BLaER1 (cell line): Measurements from ENCODE around the gene SULT1E1.

Source experiments
- H3K27ac ChIP-seq: shearing (Covaris generic); formaldehyde crosslinking; 2 replicates; pipeline ENCODE4 v1.8.1; 2022
- H3K27me3 ChIP-seq: shearing (Covaris generic); formaldehyde crosslinking; 2 replicates; pipeline ENCODE4 v1.8.1; 2022
- H3K36me3 ChIP-seq: shearing (Covaris generic); formaldehyde crosslinking; 2 replicates; pipeline ENCODE4 v1.8.1; 2022
- H3K4me1 ChIP-seq: shearing (Covaris generic); formaldehyde crosslinking; 2 replicates; pipeline ENCODE4 v1.8.1; 2022
- H3K4me2 ChIP-seq: shearing (Covaris generic); formaldehyde crosslinking; 2 replicates; pipeline ENCODE4 v1.8.1; 2022
- H3K4me3 ChIP-seq: shearing (Covaris generic); formaldehyde crosslinking; 2 replicates; pipeline ENCODE4 v1.8.1; 2022
- H3K9ac ChIP-seq: shearing (Covaris generic); formaldehyde crosslinking; 2 replicates; pipeline ENCODE4 v1.8.1; 2022
- H3K9me3 ChIP-seq: shearing (Covaris generic); formaldehyde crosslinking; 2 replicates; pipeline ENCODE4 v1.8.1; 2022
- H4K20me1 ChIP-seq: shearing (Covaris generic); formaldehyde crosslinking; 2 replicates; pipeline ENCODE4 v1.8.1; 2022
- Cebpa-rat ChIP-seq: shearing (Covaris generic); IDR thresholded peaks from 2 replicates; pipeline ENCODE4 v1.8.1; 2022

SULT1E1 gene

GRCh38 chr4:69816236-69816635 lies 43.7 kb downstream of the SULT1E1 start:
- Histone ChIP-seq H4K20me1 (no peaks in the 10 kb centered on the region), H3K4me3 (no peak overlapping the region), H3K27me3 (no peaks in the 10 kb centered on the region), H3K9ac (no peak overlapping the region), H3K36me3 (no peaks in the 10 kb centered on the region), H3K4me2 (no peak overlapping the region), H3K27ac (no peak overlapping the region), H3K9me3 (no peaks in the 10 kb centered on the region), H3K4me1 (no peaks in the 10 kb centered on the region)
- TF ChIP-seq Cebpa-rat, result no peak

GRCh38 chr4:69813628-69814027 lies 46.3 kb downstream of the SULT1E1 start:
- Histone ChIP-seq H3K27me3 (no peaks in the 10 kb centered on the region), H3K27ac (no peak overlapping the region), H4K20me1 (no peaks in the 10 kb centered on the region), H3K9me3 (no peaks in the 10 kb centered on the region), H3K36me3 (no peaks in the 10 kb centered on the region), H3K4me1 (no peaks in the 10 kb centered on the region), H3K4me2 (no peak overlapping the region), H3K9ac (no peak overlapping the region), H3K4me3 (no peak overlapping the region)
- no peak for TF ChIP-seq Cebpa-rat

GRCh38 chr4:69811166-69811565 lies 48.8 kb downstream of the SULT1E1 start:
- Histone ChIP-seq H3K4me1 (0 out of 2 replicates have a peak, but pooled peaks cover under 1% of the 10 kb centered on the region), H3K36me3 (no peaks in the 10 kb centered on the region), H3K4me2 (no peak overlapping the region), H3K4me3 (no peak overlapping the region), H3K9me3 (no peaks in the 10 kb centered on the region), H4K20me1 (no peaks in the 10 kb centered on the region), H3K9ac (no peak overlapping the region), H3K27me3 (no peaks in the 10 kb centered on the region), H3K27ac (no peak overlapping the region)
- no peak for TF ChIP-seq Cebpa-rat

- H3K4me3 ChIP-seq, result no peak overlapping the region
- H3K4me2 ChIP-seq, result no peak overlapping the region
- no peaks in the 10 kb centered on the region for H3K4me1 ChIP-seq
- no peak for TF ChIP-seq Cebpa-rat
- H3K27ac ChIP-seq, result no peak overlapping the region
- H3K9me3 ChIP-seq, result no peaks in the 10 kb centered on the region
- H3K36me3 ChIP-seq, result no peaks in the 10 kb centered on the region
- no peaks in the 10 kb centered on the region for H4K20me1 ChIP-seq
- no peaks in the 10 kb centered on the region for H3K27me3 ChIP-seq
- H3K9ac ChIP-seq, result no peak overlapping the region
These were observed 59.3 kb downstream of the SULT1E1 start for GRCh38 chr4:69800599-69800998.

GRCh38 chr4:69799337-69799736 lies 60.6 kb downstream of the SULT1E1 start:
- no peak overlapping the region for H3K27ac ChIP-seq
- no peak for TF ChIP-seq Cebpa-rat

GRCh38 chr4:69793732-69794131 lies 66.2 kb downstream of the SULT1E1 start:
- no peaks in the 10 kb centered on the region for H3K27me3 ChIP-seq
- TF ChIP-seq Cebpa-rat, result no peak
- no peaks in the 10 kb centered on the region for H3K36me3 ChIP-seq
- no peak overlapping the region for H3K4me2 ChIP-seq
- no peak overlapping the region for H3K27ac ChIP-seq
- H3K9ac ChIP-seq, result no peak overlapping the region
- no peaks in the 10 kb centered on the region for H4K20me1 ChIP-seq
- no peaks in the 10 kb centered on the region for H3K4me1 ChIP-seq
- no peaks in the 10 kb centered on the region for H3K9me3 ChIP-seq
- H3K4me3 ChIP-seq, result no peak overlapping the region

More at GRCh38 chr4:69799337-69799736, 60.6 kb downstream of the SULT1E1 start:
- H3K27me3 ChIP-seq, result no peaks in the 10 kb centered on the region
- H3K4me3 ChIP-seq, result no peak overlapping the region
- no peaks in the 10 kb centered on the region for H4K20me1 ChIP-seq
- no peak overlapping the region for H3K4me2 ChIP-seq
- H3K36me3 ChIP-seq, result no peaks in the 10 kb centered on the region
- no peaks in the 10 kb centered on the region for H3K9me3 ChIP-seq
- H3K4me1 ChIP-seq, result no peaks in the 10 kb centered on the region
- H3K9ac ChIP-seq, result no peak overlapping the region
